HG02885 (cell line): ENCODE measurements around the gene TMEM115.
"Not testable (repeated sequence)": the region's sequence is repeated elsewhere in the genome, so short reads cannot be mapped to it uniquely, and the experiment has no call there.

Experiments used
- ATAC-seq: cut with Tn5 transposase; IDR thresholded peaks from one replicate; pipeline ENCODE4 v1.9.1; 2021; ENCODE audit warnings: mild to moderate bottlenecking; ENCODE audit not compliant: unreplicated experiment, poor library complexity

TMEM115 gene

GRCh38 chr3:50320853-50321335 is 38.4 kb downstream of the TMEM115 start:
- ATAC-seq = peak; percentile 56

GRCh38 chr3:50319894-50320625 is 39.3 kb downstream of the TMEM115 start:
- ATAC-seq = no peak

- ATAC-seq = no peak
These were observed 40.0 kb downstream of the TMEM115 start for GRCh38 chr3:50319181-50319893.

GRCh38 chr3:50318615-50319014 is 40.7 kb downstream of the TMEM115 start:
- no peak for ATAC-seq

GRCh38 chr3:50318163-50318562 is 41.2 kb downstream of the TMEM115 start:
- ATAC-seq = no peak

- no peak for ATAC-seq
These were observed 42.0 kb downstream of the TMEM115 start for GRCh38 chr3:50317300-50317699.

- ATAC-seq = no peak
These were observed 42.6 kb downstream of the TMEM115 start for GRCh38 chr3:50316657-50317242.

- ATAC-seq = no peak
These were observed 44.5 kb downstream of the TMEM115 start for GRCh38 chr3:50314816-50315215.

GRCh38 chr3:50314342-50314741 is 45.0 kb downstream of the TMEM115 start:
- no peak for ATAC-seq

GRCh38 chr3:50312041-50312440 is 47.3 kb downstream of the TMEM115 start:
- ATAC-seq = not testable (repeated sequence)
